ENCODE data around the gene ZMYND8.
"Not testable (repeated sequence)": the region's sequence is repeated elsewhere in the genome, so short reads cannot be mapped to it uniquely, and the experiment has no call there.

The ZMYND8 gene

GRCh38 chr20:47183367-47183766 lies 173.1 kb downstream of the ZMYND8 start:
- DNase-seq (ENCODE audit: low spot score), result no peak

GRCh38 chr20:47181056-47181862 lies 175.2 kb downstream of the ZMYND8 start:
- peak; percentile 63 for DNase-seq (ENCODE audit: low spot score)

GRCh38 chr20:47179267-47179666 lies 177.2 kb downstream of the ZMYND8 start:
- no peak for DNase-seq (ENCODE audit: low spot score)

GRCh38 chr20:47178851-47179250 lies 177.6 kb downstream of the ZMYND8 start:
- DNase-seq (ENCODE audit: low spot score), result no peak

- no peak for DNase-seq (ENCODE audit: low spot score)
These were observed 178.2 kb downstream of the ZMYND8 start for GRCh38 chr20:47178277-47178676.

- not testable (repeated sequence) for DNase-seq (ENCODE audit: low spot score)
These were observed 180.3 kb downstream of the ZMYND8 start for GRCh38 chr20:47176217-47176616.

- DNase-seq (ENCODE audit: low spot score), result no peak
These were observed 181.0 kb downstream of the ZMYND8 start for GRCh38 chr20:47175493-47175892.

- no peak for DNase-seq (ENCODE audit: low spot score)
These were observed 181.8 kb downstream of the ZMYND8 start for GRCh38 chr20:47174456-47175243.

GRCh38 chr20:47173596-47174216 lies 182.8 kb downstream of the ZMYND8 start:
- no peak for DNase-seq (ENCODE audit: low spot score)

- no peak for DNase-seq (ENCODE audit: low spot score)
These were observed 183.9 kb downstream of the ZMYND8 start for GRCh38 chr20:47172579-47172978.

- no peak for DNase-seq (ENCODE audit: low spot score)
These were observed 188.7 kb downstream of the ZMYND8 start for GRCh38 chr20:47167846-47168245.

- DNase-seq (ENCODE audit: low spot score), result no peak
These were observed 191.1 kb downstream of the ZMYND8 start for GRCh38 chr20:47165376-47165865.

GRCh38 chr20:47164140-47164539 lies 192.4 kb downstream of the ZMYND8 start:
- no peak for DNase-seq (ENCODE audit: low spot score)

GRCh38 chr20:47161411-47161810 lies 195.1 kb downstream of the ZMYND8 start:
- DNase-seq (ENCODE audit: low spot score), result no peak

- DNase-seq (ENCODE audit: low spot score), result no peak
These were observed 195.5 kb downstream of the ZMYND8 start for GRCh38 chr20:47160992-47161391.

GRCh38 chr20:47160240-47160639 lies 196.3 kb downstream of the ZMYND8 start:
- DNase-seq (ENCODE audit: low spot score), result no peak

Small RNAs within 50 kb of the gene (small RNA-seq; reads per million reads assigned to genes)
- 0 reads per million in 2 experiments for gene MIR3616

Data from SK-N-DZ (cell line).